Skeletal muscle satellite cell (primary cell): ENCODE measurements around the gene SSPN.

Experiments
- H3K27me3 ChIP-seq: 2 replicates; pipeline ENCODE4 v1.7.0; 2013; ENCODE audit warnings: low read length; ENCODE audit not compliant: control insufficient read depth, insufficient read depth
- H3K36me3 ChIP-seq: 2 replicates; pipeline ENCODE4 v1.7.0; 2013; ENCODE audit warnings: mild to moderate bottlenecking, control low read depth, low read length; ENCODE audit not compliant: insufficient read depth
- H3K4me1 ChIP-seq: 2 replicates; pipeline ENCODE4 v1.7.0; 2013; ENCODE audit warnings: low read length; ENCODE audit not compliant: control insufficient read depth, insufficient read depth
- H3K4me2 ChIP-seq: 2 replicates; pipeline ENCODE4 v1.7.0; 2013; ENCODE audit warnings: mild to moderate bottlenecking, low read length
- H3K4me3 ChIP-seq: 2 replicates; pipeline ENCODE4 v1.7.0; 2013; ENCODE audit warnings: low read length
- H3K9ac ChIP-seq: 2 replicates; pipeline ENCODE4 v1.7.0; 2013; ENCODE audit warnings: mild to moderate bottlenecking, low read depth, low read length, moderate library complexity
- H3K9me3 ChIP-seq: replicated peaks from 2 replicates; pipeline ENCODE4 v1.7.0; 2013; ENCODE audit warnings: mild to moderate bottlenecking, control low read depth, low read length

Gene SSPN

DNA sequence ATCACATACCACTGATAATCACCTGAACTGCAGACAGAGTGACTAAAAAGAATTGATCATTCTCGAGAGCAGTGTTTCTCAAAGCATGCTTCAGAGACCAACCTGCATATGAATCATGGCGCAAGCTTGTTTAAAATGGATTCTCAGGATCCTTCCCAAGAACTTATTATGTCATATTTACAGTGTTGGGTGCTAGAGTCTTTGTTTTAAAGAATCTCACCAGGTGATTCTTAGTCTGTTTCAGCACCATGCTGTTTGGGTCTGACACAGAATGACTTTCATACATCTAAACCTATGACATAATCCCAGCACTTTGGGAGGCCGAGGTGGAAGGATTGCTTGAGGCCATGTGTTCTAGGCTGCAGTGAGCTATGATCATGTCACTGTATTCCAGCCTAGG is 31.3 kb upstream of the SSPN start:
- Histone ChIP-seq H3K4me3 (no peak overlapping the region), H3K4me2 (no peak overlapping the region), H3K27me3 (no peaks in the 10 kb centered on the region), H3K4me1 (no peaks in the 10 kb centered on the region), H3K36me3 (no peaks in the 10 kb centered on the region), H3K9me3 (no peaks in the 10 kb centered on the region), H3K9ac (no peak overlapping the region)

DNA sequence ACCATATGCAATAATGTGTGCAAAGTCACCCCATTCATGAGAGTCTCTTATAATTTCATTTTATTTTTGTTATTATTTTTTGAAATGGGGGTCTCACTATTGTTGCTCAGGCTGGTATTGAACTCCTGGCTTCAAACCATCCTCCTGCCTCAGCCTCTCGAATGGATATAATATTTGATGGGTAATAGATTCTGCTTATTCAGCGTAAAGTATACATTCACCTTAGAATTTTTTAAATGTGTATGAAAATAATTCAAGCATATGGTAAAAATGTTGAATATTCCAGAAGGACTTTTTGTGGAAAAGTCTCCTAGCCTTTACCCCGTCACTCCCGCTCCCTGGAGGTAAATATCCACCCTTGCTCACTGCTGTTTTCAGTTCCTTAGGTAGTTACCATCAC is 23.4 kb upstream of the SSPN start:
- Histone ChIP-seq H3K9me3 (no peaks in the 10 kb centered on the region), H3K36me3 (no peaks in the 10 kb centered on the region), H3K27me3 (no peaks in the 10 kb centered on the region), H3K9ac (no peak overlapping the region), H3K4me1 (no peaks in the 10 kb centered on the region), H3K4me3 (no peak overlapping the region), H3K4me2 (no peak overlapping the region)

DNA sequence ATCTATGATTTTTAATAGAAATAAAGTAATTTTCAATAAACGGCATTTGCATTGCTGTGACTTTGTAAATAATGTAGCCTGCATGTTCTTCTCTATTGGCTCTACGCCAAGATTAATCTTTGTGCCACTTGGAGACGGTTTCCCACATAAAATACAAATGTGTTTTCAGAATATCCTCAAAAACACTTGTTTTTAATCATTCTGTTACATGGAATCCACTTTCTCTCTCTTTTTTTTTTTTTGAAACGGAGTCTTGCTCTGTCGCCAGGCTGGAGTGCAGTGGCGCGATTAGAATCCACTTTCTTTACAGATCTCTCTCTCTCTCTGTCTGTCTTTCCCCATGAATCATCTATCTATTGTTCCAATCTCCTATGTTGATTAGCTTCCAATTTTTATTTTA is 22.8 kb upstream of the SSPN start:
- no peak overlapping the region for H3K9ac ChIP-seq
- no peaks in the 10 kb centered on the region for H3K27me3 ChIP-seq
- H3K36me3 ChIP-seq, result no peaks in the 10 kb centered on the region
- no peak overlapping the region for H3K4me2 ChIP-seq
- H3K4me1 ChIP-seq, result no peaks in the 10 kb centered on the region
- H3K9me3 ChIP-seq, result no peaks in the 10 kb centered on the region
- H3K4me3 ChIP-seq, result no peak overlapping the region

DNA sequence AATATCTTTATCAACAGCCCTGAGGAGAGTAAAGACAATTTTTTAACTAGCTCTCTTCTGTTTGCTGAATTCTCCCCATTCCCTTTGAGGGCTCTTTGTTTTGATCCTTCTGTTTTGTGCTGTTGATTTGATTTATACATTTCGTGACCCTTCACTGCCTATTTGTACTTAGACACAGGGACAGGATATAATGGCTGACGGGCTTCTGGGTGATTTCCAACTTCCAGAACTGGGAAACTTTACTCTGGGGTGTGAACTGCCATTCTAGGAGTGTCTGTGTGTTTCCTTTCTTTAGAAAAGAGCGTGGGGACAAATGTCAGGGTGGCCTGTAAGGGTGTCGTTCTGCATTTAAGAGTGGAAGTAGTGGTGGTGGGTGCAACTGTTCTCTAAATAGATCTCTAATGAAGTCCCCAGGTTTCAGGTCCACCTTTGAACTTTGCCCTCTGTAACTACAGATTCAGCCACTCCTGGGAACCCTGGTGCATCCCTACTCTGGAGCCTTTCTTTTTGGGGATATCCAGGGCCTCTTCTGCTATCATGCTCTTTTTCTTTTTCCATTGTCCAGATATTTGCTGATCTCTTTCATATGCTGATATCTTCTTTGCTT is 22.3 kb upstream of the SSPN start:
- Histone ChIP-seq H3K36me3 (no peaks in the 10 kb centered on the region), H3K4me3 (no peak overlapping the region), H3K27me3 (peaks cover 3% of the 10 kb centered on the region), H3K4me2 (no peak overlapping the region), H3K9ac (no peak overlapping the region), H3K9me3 (no peaks in the 10 kb centered on the region), H3K4me1 (no peaks in the 10 kb centered on the region)

DNA sequence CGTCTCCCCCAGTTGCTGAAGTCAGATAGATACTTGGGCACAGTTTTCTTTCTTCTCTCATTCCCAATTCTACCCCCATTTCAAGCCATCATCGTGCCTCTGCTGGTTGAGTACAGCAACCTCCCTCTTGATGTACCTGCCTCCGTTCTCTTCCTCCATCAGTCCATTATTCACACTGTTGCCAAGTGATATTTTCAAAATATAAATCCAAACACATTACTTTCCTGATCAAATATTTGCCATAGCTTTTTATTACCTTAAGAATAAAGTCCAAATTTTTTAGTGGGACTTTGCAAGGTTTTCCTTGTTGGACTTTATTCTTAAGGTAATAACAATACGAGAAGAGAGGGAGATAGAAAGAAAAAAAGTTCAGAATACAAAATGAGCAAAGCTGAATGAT is 18.6 kb upstream of the SSPN start:
- H3K4me3 ChIP-seq, result no peak overlapping the region
- no peaks in the 10 kb centered on the region for H3K9me3 ChIP-seq
- peaks cover 3% of the 10 kb centered on the region for H3K27me3 ChIP-seq
- H3K36me3 ChIP-seq, result no peaks in the 10 kb centered on the region
- no peak overlapping the region for H3K4me2 ChIP-seq
- no peak overlapping the region for H3K9ac ChIP-seq
- no peaks in the 10 kb centered on the region for H3K4me1 ChIP-seq

DNA sequence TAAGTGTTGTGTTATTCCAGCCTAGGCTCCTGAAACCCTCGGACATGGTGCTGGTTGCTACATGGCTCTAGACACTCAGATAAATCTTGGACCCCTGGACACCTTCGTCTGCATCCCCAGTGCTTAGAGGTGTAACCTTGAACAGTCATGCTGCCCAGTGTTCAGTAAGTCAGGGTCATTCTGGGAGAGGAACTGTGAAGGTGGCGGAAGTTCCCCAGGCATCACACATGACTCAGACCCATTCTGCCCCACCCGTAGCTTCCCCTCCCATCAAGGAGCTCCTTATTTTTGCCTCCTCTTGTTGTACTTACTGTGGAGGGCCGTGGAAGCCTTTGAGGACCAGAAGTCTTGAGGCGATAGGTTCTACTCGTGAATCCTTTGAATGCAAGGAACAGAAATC is 18.1 kb upstream of the SSPN start:
- Histone ChIP-seq H3K4me1 (no peaks in the 10 kb centered on the region), H3K9ac (no peak overlapping the region), H3K4me2 (no peak overlapping the region), H3K9me3 (no peaks in the 10 kb centered on the region), H3K27me3 (peaks cover 3% of the 10 kb centered on the region), H3K4me3 (no peak overlapping the region), H3K36me3 (no peaks in the 10 kb centered on the region)

DNA sequence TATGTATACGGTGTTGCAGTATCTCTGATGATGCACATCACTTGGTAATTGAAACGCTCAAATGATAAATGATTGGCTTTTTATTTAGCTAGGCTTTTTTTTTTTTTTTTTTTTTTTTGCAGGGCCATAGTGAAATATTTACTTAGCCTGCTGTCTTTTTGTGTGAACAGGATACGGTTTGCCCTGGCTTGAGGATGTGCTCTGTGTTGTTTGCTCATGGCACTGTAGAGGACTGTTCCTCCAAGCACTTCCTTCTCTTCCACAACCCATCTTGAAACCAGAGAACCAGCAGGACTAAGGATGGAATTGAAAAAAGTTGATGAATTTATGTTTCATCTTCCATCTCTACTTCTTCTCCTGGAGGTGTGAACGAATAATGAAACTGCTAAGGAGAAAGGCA is 15.5 kb upstream of the SSPN start:
- Histone ChIP-seq H3K4me3 (no peak overlapping the region), H3K36me3 (no peaks in the 10 kb centered on the region), H3K9ac (no peak overlapping the region)

DNA sequence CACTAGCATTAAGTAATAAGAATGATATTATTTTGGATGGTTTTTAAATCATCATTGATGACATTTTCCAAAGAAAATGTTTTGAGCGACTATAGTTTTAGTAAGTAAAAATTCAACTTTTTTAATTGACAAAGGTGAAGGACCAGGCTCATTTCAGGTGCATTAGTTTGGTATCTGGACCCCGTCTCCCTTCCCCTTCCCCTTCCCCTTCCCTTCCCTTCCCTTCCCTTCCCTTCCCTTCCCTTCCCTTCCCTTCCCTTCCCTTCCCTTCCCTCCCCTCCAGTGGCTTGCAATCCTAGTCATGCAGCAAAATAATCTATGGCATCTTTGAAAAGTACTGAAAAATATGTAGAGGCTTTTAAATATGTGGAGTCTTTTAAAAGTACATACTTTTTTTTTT is 13.0 kb upstream of the SSPN start:
- no peaks in the 10 kb centered on the region for H3K36me3 ChIP-seq
- H3K4me2 ChIP-seq, result no peak overlapping the region
- H3K4me3 ChIP-seq, result no peak overlapping the region
- H3K27me3 ChIP-seq, result peaks cover 3% of the 10 kb centered on the region
- no peak overlapping the region for H3K9ac ChIP-seq
- peaks cover 6% of the 10 kb centered on the region for H3K4me1 ChIP-seq
- H3K9me3 ChIP-seq, result no peaks in the 10 kb centered on the region

More for the DNA sequence above, 15.5 kb upstream of the SSPN start:
- no peaks in the 10 kb centered on the region for H3K9me3 ChIP-seq
- no peak overlapping the region for H3K4me2 ChIP-seq
- no peaks in the 10 kb centered on the region for H3K4me1 ChIP-seq
- peaks cover 3% of the 10 kb centered on the region for H3K27me3 ChIP-seq

DNA sequence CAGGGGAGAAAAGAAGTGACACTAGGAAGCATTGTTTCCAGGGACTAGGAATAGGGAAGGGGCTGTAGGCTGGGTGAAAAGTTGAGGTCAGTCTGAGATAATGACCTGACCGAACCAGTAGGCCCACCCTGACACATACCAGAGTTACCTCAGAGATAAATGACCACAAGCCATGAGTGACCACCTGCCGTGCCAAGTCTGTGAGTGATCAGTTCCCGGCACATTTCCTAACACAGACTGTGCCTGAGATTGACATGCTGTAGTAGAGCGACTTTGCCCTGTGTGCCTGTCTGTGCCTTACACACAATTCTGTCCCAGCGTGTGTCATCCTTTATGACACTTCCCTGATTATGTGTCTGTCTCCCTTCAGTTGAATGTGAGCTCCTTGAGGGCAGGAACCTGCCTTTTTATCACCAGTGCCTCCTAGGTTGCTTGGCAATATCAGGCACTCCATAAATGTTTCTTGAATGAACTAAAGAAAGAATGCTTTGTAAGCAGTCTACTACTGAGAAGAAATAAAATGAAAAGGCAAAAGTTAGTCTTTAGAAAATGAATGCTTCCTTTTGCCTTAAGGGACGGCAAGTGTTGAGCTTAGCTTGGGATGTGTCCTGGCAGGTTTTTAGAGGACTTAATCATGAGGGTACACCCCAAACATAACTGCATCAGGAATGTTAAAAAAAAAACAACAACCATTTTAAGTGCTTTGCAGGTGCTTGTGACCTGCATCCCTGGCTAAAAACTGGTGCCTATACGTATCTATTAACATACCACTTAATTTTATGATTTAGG is 9.6 kb upstream of the SSPN start:
- no peaks in the 10 kb centered on the region for H3K27me3 ChIP-seq
- H3K9me3 ChIP-seq, result no peaks in the 10 kb centered on the region
- H3K4me2 ChIP-seq, result no peak overlapping the region
- no peaks in the 10 kb centered on the region for H3K36me3 ChIP-seq
- no peak overlapping the region for H3K4me3 ChIP-seq
- H3K4me1 ChIP-seq, result peaks cover 20% of the 10 kb centered on the region
- H3K9ac ChIP-seq, result no peak overlapping the region

DNA sequence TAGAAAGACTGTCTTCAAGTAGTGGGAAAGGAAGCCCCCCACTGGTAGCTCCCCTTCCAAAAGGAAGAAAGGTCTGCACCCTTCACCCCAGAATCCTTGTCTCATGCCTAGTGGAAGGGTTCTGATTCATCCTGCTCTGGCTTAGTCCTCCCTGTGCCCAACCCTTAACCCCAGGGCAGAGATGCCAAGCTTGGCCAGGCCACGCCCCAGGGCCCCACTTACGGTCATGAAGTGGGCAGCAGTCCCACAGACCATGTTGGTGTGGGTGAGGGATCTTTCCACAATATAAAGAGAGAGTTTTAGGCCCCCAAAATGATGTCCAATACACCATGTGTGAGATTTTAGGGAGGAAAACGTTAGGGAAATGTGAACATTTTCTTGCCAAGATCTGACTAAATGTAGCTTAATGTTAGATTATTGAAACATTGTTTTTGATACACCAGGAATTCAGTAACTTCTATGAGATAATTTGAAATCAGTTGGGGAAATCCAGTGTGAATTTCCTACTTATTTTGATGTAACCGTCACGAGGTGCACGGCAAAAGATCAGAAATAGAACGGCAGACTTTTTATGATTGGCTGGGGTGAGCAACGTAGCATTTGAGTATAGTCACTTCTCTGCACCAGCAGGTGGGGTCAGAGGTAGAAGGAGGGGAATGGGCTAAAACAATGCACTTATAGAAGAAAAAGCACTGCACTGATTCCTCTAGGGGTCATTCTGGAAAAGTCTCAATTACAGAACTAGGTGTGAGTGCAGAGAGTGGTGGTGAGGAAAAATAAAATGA is 8.2 kb upstream of the SSPN start:
- H3K9ac ChIP-seq, result no peak overlapping the region
- no peaks in the 10 kb centered on the region for H3K9me3 ChIP-seq
- no peaks in the 10 kb centered on the region for H3K27me3 ChIP-seq
- H3K4me1 ChIP-seq, result peaks cover 20% of the 10 kb centered on the region
- H3K36me3 ChIP-seq, result no peaks in the 10 kb centered on the region
- H3K4me2 ChIP-seq, result no peak overlapping the region
- no peak overlapping the region for H3K4me3 ChIP-seq

DNA sequence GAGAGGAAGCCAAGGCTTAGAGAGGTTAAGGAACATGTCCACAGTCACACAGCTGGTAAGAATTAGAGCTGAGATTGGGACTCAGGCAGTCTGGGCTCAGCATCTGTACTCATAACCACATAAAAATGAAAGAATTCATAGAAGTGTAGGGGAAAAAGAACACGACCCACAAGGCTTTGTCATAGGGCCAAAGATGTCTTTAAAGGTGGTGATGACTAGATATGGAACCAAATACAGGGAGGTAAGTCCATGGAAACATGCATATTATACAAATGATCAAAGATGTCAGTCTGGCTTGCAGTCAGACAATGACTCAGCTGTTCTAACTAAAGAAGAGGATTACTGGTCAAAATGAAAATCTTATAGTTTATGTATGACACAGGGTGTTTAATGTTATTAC is 7.2 kb upstream of the SSPN start:
- H3K36me3 ChIP-seq, result no peaks in the 10 kb centered on the region
- H3K27me3 ChIP-seq, result no peaks in the 10 kb centered on the region
- H3K9me3 ChIP-seq, result no peaks in the 10 kb centered on the region
- no peak overlapping the region for H3K9ac ChIP-seq
- peak overlapping the region; percentile 2 for H3K4me2 ChIP-seq
- H3K4me1 ChIP-seq, result peaks cover 20% of the 10 kb centered on the region
- H3K4me3 ChIP-seq, result no peak overlapping the region
